HG03103 (cell line): ENCODE data around the gene BAIAP2L1.

Experiments
- ATAC-seq: cut with Tn5 transposase; IDR thresholded peaks from one replicate; pipeline ENCODE4 v1.9.1; 2021; ENCODE audit warnings: low read depth; ENCODE audit not compliant: unreplicated experiment

Gene BAIAP2L1

DNA sequence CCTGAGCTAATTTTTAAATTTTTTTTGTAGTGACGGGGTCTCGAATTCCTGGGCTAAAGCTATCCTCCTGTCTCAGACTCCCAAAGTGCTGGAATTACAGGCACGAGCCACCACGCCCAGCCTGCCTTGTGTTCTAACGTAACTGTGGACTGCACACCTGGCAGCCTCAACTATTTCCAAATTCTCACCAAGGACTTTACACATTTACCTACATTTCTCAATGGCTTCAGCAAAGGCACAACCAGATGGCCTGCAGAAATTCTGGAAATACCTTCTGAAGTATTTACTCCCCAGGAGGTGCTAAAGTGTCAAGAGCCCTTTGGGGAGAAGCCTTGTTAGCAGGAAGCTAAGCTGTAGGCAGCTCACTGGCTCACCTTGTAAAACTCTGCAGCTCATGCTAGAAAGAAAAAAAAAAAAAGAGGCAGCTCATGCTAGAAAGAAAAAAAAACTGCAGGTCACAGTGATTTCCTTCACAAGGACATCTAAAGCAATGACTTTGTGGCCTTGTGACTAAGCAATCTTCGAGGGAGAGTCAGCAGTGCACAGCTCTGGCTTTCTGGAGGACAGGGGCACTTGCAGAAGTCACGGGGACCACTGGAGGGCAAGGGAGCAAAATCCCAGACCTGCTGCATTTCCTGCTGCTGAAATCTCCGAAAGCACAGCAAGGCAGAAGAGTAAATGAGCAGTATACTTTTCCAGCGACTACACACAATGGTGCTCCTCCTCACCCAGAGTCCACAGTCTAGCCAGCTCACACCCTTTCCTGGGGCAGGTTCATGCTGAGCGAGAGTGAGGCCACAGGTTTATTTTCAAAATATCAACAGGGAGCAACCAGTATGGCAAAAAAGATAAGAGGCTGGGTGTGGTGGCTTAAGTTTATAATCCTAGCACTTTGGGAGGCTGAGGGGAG, 40.4 kb downstream of the BAIAP2L1 start:
- no peak for ATAC-seq

DNA sequence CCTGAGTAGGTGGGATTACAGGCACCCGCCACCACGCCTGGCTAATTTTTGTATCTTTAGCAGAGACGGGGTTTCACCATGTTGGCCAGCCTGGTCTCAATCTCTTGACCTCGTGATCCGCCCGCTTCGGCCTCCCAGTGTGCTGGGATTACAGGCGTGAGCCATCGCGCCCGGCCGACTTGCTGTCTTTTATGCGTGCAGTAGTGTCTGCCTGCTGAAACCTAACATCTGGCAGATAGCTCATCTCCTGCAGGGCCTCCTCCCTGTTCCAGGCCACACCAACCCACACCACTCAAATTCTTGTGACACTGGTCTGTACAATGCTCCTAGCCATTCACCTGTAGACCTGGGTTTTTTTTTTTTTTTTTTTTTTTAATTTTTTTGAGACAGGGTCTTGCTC, 41.5 kb downstream of the BAIAP2L1 start:
- no peak for ATAC-seq

DNA sequence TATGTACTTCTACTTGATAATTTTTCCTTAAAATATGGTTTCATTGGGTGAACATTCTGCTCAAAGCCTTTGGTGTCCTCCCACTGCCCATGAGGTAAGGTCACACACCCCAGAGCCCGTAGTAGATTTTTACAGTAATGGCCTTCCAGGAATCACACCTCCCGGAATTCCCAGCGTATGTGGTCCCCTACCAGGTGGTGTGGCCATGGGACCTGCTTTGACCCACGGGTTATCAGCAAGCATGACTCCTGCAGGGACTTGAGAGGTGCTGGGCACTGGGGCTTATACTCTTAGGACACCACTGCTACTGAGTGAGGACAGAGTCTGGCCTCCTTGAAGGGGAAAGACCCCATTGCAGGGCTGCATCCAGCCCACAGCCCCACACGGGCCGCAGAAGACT, 42.2 kb downstream of the BAIAP2L1 start:
- ATAC-seq, result no peak

DNA sequence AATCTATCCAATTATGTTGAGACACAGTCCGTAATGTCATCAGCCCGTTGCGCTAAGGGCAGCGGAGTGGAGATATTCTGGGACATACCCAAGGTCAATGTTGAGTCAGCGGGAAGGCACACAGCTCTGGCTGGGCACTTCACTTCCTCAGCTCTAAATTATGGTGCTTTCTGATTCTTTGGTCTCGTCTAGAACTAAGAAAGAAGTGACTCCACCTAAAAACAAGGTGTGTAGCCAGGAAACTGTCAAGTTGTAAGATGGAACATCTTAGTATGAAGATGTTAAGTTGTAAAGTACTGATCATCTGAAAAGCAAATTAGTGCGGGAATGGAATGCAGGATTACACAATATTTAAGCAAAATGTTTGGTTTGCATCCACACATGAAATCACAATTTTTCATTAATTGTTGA, 43.1 kb downstream of the BAIAP2L1 start:
- ATAC-seq, result no peak

DNA sequence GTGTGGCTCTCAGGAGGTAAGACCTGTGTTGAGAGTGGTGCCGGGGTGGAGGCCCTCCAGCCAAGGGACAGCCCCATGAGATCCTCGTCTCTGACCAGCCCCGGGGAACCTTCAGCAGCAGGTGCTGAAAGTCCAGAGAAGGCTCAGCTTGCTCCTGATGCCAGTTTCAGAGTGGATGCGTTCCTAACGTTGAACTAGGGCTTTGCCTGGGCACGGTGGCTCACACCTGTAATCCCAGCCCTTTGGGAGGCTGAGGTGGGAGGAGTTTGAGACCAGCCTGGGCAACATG, 45.7 kb downstream of the BAIAP2L1 start:
- no peak for ATAC-seq

DNA sequence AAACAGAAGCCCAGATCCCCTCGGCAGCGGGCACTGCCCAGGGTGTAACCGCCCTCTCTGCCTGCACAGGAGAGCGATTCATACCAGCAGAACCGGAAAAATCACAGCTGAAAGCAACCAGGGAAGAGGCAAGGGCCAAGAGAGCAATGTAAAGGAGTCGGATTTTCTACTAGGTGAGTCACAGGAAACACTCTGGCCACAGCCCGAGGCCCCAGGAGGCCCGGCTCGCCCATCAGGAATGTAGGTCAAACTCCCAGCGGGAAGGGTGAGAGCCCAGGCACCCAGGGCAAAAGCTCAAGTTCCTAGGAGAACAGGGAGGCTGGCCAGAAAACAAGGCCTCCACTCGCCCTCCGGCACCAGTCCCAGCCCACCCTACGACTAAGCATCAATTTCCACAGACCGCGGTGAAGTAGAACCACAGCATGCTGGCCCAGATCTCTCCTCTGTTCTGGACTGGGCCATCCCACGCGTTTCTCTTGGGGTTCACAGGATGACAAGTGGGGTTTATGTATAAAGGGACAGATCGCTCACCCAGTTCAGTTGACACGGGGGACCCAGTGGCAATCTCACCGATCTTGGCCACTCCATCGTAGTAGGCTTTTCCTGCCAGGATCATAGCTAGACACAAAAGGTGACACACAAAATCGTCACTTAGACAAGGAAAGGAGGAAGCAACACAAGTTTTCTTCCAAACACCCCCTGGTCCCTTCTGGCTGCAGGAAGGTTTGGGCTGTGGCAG, 46.2 kb downstream of the BAIAP2L1 start:
- ATAC-seq, result no peak

DNA sequence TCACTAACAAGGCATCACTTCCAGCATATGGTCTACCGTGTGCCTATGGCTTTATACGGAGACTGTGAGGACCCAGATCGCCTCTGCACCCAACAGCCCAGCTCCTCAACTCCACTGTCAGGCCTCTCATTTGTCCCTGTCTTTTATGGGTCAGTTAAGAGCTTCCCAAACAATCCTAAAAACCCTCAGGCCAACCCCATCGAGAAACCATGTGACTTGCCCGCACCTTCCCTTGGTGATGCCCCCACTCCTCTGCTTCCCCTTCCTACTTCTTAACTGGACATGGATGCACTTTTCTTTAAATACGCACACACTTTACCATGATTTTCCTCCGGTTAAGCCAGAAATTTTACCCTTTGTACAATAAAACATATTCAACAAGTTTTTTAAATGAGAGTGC, 46.8 kb downstream of the BAIAP2L1 start:
- no peak for ATAC-seq

DNA sequence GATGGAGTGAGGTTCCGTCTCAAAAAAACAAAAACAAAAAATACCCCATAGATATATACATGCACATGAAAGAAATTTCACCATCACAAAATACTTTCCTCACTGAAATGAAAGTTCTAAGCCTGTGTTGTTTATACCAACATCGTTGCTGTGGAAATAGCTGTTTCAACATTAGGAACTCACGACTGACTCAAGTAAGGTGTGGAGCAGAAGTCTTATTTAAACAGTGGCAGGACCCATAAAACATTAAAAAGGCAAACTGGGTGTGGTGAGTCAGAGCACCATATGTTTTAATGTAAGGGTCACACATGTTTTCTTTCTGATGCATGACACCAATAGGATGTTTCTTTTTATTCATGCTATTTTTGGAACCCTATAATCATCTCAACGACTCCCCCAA, 48.3 kb downstream of the BAIAP2L1 start:
- ATAC-seq, result no peak

DNA sequence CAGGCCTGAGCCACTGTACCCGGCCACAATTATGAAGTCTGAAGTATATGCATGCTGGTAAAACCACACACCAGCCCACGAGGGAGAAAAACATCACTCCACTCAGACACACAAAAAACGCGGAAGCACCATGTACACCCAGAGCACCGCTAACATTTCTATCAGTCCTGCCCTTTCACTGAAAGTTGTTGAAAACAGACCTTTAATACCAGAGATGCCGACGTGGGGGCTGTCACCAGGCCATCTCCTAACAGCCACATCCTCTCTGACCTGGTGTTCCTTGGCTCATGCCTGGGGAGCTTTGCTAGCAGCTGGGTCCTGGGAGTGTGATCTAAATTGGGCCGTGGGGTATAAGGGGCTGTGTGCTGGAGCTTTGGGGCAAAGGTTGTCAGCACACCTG, 49.8 kb downstream of the BAIAP2L1 start:
- ATAC-seq, result no peak

DNA sequence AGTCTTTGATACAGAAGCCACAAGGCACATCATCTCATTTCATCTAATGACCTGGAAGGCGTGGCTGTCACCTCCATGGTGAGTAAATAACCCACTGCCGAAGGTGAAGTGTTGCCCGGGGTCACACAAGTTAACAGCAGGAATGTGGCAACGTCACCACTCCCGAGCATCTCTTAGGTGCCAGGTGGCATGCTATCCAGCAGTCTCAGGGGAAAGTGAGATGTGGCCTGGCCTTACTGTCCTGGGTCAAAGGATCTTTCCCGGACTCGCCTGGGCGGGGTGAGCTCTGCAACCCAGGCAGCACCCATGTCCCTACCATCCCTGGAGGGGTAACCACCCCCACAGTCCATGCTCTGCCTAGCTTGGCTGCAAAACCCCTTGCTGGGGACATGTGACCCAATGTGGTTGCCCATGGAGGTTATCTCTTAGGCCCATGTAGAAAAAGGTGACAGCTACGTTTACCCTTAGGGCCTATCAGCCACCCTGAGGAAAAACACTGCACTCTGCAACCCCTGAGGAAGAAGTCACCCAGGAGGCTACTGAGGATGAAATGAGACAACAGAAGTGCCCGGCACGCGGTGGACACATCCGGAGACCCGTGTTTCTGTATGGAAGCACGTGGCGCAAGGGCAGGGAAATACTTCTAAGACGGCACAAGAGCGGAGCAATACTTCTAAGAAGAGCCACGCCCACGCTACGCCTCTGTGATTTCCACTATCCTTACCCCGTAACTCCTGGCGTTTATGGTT, 52.0 kb downstream of the BAIAP2L1 start:
- ATAC-seq, result no peak

DNA sequence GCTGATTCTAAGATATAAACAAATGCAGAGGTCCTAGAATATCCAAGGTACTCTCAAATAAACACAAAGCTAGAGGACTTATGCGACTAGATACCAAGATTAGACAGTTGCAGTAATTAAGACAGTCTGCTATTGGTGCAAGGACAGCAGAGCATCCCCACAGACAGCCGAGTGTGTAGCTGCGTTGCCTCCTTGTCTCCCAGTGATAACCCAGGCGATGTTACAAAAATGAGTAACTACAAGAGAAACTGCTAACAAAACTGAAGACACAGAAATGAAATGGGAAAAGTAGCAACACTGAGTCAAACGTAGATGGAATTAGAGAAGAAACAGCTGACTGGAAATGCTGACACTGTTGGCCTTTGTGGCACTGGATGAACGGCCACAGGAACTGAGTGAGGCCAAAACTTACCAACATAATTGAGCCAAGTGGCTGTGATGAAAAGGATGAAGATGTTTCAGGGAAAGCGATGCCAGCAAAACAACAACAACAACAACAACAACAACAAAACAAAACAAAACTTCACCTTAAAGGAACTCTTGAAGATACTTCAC, 54.3 kb downstream of the BAIAP2L1 start:
- ATAC-seq, result no peak

DNA sequence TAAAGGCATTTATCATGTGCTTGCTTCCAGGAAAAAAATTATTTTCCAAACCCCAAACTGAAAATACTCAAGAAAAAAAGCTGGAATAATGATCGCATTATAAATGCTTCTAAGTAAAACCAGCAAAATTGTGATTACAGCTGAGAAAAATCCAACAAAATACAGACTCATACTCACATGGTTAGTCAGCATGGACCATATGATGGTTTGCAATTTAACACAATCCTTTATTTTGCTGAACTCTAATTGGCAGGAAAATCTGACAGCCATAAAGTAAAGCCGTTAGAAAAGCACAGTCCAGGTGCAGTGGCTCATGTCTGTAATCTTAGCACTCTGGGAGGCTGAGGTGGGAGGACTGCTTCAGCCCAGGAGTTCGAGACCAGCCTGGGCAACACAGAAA, 59.8 kb downstream of the BAIAP2L1 start:
- no peak for ATAC-seq

DNA sequence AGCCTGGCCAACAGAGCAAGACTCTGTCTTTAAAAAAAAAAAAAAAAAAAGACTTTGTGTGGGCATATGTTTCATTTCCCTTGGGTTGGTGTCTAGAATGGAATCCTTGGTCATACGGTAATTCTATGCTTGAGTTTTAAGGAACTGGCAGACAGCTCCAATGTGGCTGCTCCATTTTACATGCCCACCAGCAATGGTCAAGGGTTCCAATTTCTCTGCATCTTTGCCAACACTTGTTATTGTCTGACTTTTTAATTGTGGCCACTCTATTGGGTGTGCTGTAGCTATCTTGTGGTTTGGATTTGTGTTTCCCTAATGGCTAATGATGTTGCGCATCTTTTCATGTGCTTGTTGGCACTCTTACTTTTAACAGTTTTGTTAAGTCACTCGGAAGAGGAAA, 61.8 kb downstream of the BAIAP2L1 start:
- ATAC-seq, result no peak

DNA sequence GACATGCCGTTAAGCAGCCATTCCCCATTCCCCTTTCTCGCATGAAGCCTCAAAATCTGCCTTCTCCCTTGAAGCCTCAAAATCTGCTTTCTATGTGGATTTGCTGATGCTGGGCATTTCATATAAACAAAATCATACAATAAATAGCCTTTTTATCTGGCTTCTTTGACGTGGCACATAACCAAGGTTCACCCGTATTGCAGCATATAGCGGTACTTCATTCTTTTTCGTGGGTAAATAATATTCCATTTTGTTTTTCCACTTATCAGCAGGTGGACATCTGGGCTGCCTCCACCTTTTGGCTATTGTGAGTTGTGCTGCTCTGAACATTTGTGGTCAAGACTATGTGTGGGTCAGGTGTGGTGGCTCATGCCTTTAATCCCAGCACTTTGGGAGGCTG, 62.4 kb downstream of the BAIAP2L1 start:
- no peak for ATAC-seq

DNA sequence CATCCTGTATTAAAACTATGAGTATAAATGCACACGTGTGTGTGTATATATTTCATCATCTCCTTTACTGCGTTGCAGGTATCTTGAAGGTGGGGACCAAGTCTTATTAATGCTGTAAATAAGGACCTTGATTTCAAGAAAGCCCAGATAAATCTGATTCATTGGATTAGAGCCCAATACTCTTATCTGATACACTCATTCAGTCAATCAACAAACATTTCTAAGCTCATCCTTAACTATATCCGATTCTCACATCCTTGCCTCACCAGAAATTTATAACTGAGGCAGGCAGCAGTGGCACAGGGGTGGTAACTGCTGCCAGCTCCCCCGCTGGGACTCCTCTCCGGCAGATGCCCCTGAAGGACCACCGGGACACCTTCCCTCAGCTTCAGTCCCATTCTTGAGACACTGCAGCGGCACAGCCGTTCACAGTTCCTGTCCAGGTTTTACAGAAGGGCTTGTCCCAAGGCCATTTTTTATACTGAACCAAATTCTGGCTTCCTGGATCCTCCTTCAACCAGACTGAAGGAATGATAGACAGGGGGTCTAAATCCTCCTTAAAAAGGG, 65.4 kb downstream of the BAIAP2L1 start:
- no peak for ATAC-seq

DNA sequence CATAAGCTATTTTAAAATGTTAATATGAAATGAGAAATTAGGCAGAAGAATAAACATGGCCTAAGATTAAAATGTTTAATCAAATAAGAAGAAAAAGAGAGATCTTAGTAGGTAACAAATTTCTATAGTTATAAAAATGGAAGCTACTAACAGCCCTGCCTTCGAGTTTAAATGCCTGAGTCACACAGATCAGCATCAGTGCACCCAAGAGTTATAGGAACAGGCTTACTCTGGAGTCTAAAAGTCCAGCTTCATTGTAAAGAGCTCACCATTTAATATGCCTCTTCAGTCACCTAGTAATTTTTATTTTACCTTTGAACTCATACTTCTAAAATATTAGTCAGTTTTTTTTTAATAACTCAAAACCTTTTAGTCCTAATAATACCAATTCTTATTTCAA, 66.8 kb downstream of the BAIAP2L1 start:
- ATAC-seq, result no peak

DNA sequence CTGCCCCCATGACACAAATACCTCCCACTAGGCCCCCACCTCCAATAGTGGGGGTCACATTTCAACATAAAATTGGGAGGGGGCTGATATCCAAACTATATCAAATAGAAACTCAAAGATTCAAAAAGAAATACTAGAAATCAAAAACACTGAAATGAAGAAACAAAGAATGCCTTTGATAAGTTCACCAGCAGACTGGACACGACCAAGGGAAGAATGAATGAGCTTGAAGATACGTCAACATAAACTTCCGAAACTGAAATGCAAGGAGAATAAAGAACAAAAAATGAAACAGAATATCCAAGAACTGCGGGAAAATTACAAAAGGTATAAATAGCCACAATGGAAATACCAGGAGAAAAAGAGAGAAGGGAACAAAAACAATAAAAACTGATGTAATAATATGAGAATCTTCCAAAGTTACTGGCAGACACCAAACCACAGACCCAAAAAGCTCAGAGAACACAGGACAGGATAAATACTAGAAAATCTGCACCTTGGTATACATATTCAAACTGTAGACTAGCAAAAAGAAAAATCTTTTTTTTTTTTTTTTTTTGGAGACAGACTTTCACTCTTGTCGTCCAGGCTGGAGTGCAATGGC, 69.9 kb downstream of the BAIAP2L1 start:
- ATAC-seq, result no peak

DNA sequence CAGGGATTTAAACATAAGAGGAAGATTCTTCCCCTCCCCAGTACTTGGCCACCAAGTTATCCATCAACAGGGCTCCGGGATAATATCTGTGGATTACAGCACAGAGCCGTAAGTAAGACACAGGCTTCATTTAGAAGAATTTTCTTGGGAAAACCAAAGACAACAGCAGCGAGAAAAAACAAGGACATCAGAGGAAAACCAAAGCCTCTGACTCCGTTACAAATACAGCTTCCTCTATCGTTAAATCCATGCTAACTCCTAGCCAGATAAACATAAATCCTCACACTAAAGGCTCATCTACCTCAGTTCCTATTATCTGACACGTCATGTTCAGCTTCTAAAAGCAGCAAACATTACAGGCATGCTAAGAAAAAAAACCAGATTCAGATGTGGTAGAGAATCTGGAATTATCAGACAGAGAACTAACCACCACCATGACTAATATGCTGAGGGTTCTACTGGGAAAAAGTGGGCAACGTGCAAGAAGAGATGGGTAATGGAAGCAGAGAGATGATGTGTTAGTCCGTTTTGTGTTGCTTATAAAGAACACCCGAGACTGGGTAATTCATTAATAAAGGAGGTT, 71.0 kb downstream of the BAIAP2L1 start:
- ATAC-seq, result no peak

DNA sequence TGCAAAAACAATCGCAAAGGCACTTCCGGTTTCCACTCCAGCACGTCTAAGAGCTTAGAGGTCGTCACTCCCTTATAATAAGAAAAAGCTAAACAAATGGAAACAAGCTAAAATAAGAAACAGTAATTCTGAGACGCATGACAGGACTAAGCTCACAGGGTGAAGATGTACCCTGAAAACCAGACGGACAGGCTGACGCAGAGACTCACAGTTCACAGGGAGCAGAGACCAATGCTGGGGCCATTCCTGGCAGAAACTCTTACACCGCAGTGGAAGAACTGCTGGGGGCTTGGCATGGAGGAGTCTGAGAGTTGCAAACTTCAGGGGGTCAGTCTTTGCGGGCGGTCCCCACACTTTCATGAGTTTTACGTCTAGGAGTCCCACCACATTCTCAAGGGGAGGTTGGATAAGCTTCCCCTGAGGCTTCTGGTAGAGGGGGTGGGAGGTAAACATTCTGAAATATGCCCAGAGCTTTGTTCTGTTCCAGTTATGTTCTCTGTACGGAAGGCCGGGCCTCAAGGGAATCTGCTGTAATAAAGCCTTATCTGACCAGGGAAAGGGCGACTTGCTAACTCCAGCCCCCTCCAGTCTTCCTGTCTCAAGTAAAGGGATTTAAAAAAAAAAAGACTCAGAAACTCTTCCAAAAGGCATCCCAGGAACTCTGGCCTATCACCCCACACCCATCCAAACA, 71.6 kb downstream of the BAIAP2L1 start:
- ATAC-seq, result no peak
